ENCODE measurements around the gene CDC42EP3. TPM values are rescaled to one million over a fixed set of nuclear protein-coding genes. Genes with fewer than 3 reads are reported as not detected.

Gene CDC42EP3
- total and polyA plus RNA-seq, 2 donors (not counting 1 experiment from before 2014, with no cell fraction given) = 28.0 to 29.9 TPM

DNA sequence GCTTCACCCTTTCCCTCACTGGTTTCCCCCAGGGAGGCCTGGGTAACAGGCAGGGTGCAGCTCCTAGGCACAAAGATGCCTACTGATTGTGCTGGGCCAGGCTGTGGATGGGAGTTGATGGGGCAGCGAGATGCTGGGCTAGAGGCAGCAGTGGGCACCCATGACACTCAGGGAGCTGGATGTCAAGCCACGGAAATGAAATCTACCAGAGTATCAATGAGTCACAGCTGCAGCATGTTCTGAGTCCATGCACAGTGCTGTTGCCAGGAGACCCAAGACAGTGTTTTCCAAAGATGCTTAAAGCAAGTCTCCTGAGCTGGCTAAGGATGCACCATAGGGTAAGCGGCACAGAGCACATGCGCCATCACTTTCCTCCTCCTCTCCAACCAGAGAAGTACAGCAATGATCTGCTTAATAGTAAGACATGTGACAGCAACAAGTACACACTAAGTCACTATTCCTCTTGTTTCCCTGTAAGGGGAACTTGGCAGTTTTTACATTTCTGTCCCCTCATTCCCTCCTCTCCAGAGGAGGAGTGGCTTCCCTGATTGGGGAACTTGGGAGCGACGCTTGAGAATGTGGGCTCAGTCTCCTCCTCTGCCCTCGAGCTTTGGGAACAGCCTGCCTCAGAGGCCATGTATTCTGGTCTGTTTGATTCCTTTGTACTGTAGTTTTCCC lies 57.2 kb downstream of the CDC42EP3 start:
- no peak for DNase-seq

DNA sequence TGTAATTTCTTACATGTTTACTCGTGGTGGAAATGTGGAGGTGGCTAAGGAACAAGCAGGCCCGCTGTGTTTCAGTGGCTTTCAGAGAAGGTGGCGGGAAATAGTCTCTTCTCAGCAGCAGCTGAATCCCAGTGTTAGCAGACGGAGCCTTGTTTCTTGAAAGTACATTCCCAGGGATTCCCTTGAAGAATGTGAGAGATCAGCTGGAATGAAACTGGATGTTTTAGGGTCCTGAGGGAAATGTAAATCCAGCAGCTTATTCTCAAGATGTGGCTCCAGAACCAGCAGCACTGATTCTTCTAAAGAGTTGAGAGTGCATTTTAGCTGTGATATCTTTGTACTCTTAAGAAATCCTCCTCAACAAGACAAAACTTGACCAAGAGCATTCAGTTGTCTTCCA lies 59.1 kb downstream of the CDC42EP3 start:
- no peak for TF ChIP-seq EZH2 (IDR thresholded peaks at IDR 0.05; ENCODE audit: borderline replicate concordance, insufficient read depth, low read depth, low read length, poor library complexity, severe bottlenecking)
- TF ChIP-seq, protein P1, sequence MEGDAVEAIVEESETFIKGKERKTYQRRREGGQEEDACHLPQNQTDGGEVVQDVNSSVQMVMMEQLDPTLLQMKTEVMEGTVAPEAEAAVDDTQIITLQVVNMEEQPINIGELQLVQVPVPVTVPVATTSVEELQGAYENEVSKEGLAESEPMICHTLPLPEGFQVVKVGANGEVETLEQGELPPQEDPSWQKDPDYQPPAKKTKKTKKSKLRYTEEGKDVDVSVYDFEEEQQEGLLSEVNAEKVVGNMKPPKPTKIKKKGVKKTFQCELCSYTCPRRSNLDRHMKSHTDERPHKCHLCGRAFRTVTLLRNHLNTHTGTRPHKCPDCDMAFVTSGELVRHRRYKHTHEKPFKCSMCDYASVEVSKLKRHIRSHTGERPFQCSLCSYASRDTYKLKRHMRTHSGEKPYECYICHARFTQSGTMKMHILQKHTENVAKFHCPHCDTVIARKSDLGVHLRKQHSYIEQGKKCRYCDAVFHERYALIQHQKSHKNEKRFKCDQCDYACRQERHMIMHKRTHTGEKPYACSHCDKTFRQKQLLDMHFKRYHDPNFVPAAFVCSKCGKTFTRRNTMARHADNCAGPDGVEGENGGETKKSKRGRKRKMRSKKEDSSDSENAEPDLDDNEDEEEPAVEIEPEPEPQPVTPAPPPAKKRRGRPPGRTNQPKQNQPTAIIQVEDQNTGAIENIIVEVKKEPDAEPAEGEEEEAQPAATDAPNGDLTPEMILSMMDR (IDR thresholded peaks at IDR 0.05) = no peak
- no peak overlapping the region for H3K4me3 Mint-ChIP-seq
- Histone ChIP-seq H2AFZ (ENCODE audit: insufficient read depth, low read depth, low read length, poor library complexity, severe bottlenecking) (no peak overlapping the region), H3K27ac (ENCODE audit: low read length in 2 of 2) (no peak overlapping the region), H3K4me2 (replicated peaks; ENCODE audit: low read depth, low read length, poor library complexity, severe bottlenecking) (no peak overlapping the region), H4K20me1 (ENCODE audit: control insufficient read depth, insufficient read depth, low read length, poor library complexity, severe bottlenecking) (no peaks in the 10 kb centered on the region), H3K9me3 (ENCODE audit: control extremely low read depth in 1 of 3, control insufficient read depth in 2 of 3, insufficient read depth in 1 of 3, low read length in 2 of 3) (peaks cover 0 to 2% (median 0%) of the 10 kb centered on the region in 3 donors), H3K4me3 (ENCODE audit: control extremely low read depth in 1 of 5, extremely low read depth in 1 of 5, insufficient read depth in 1 of 5, low read depth in 2 of 5, low read length in 4 of 5) (no peak overlapping the region), H3K27me3 (replicated peaks in 1 of 4; ENCODE audit: control extremely low read depth in 1 of 4, control insufficient read depth in 3 of 4, insufficient read depth in 4 of 4, low read length in 3 of 4) (no peaks in the 10 kb centered on the region), H3K79me2 (ENCODE audit: control insufficient read depth, insufficient read depth, low read length) (no peaks in the 10 kb centered on the region), H3K4me1 (ENCODE audit: control insufficient read depth in 2 of 2, insufficient read depth in 2 of 2, low read length in 2 of 2) (peaks cover 26% of the 10 kb centered on the region in 2 donors), H3K9ac (ENCODE audit: low read length) (no peak overlapping the region), H3K36me3 (replicated peaks in 1 of 2; ENCODE audit: control extremely low read depth in 1 of 2, control insufficient read depth in 1 of 2, extremely low read depth in 1 of 2, insufficient read depth in 2 of 2, low read length in 1 of 2) (no peaks in the 10 kb centered on the region)
- WGBS (ENCODE audit: insufficient coverage) = 93% methylated on average over 4 of the region's 4 CpGs
- POLR2A ChIA-PET = no interaction called here
- H3K27me3 Mint-ChIP-seq = no peaks in the 10 kb centered on the region
- no peak overlapping the region for H3K27ac Mint-ChIP-seq
- CTCF ChIA-PET = interaction anchor here (1.9 kb wide), 1 partner anchor 12 kb away, joined by 4 read pairs; no protein-coding TSS in a partner anchor
- peaks cover 29% of the 10 kb centered on the region for H3K4me1 Mint-ChIP-seq
- ATAC-seq (ENCODE audit: low read depth) (no peak), DNase-seq (no peak)
- intact Hi-C loops (cut with micrococcal nuclease) = no loop called here
- H3K9me3 Mint-ChIP-seq (ENCODE audit: insufficient read depth) = peaks cover 4% of the 10 kb centered on the region

More for the DNA sequence above, 57.2 kb downstream of the CDC42EP3 start:
- H3K9ac ChIP-seq (ENCODE audit: low read length) = no peak overlapping the region
- peaks cover 28 to 30% of the 10 kb centered on the region in 2 donors for H3K4me1 ChIP-seq (ENCODE audit: control insufficient read depth in 2 of 2, insufficient read depth in 2 of 2, low read length in 2 of 2)
- H3K9me3 Mint-ChIP-seq (ENCODE audit: insufficient read depth) = peaks cover 4% of the 10 kb centered on the region
- H4K20me1 ChIP-seq (ENCODE audit: control insufficient read depth, insufficient read depth, low read length, poor library complexity, severe bottlenecking) = no peaks in the 10 kb centered on the region
- ATAC-seq (ENCODE audit: low read depth) = no peak
- H3K4me3 ChIP-seq (ENCODE audit: control extremely low read depth in 1 of 5, extremely low read depth in 1 of 5, insufficient read depth in 1 of 5, low read depth in 2 of 5, low read length in 4 of 5) = no peak overlapping the region
- no peak overlapping the region for H2AFZ ChIP-seq (ENCODE audit: insufficient read depth, low read depth, low read length, poor library complexity, severe bottlenecking)
- no peak overlapping the region for H3K4me2 ChIP-seq (replicated peaks; ENCODE audit: low read depth, low read length, poor library complexity, severe bottlenecking)
- no peak overlapping the region for H3K27ac ChIP-seq (ENCODE audit: low read length in 2 of 2)
- no peaks in the 10 kb centered on the region for H3K27me3 Mint-ChIP-seq
- peak overlapping the region; percentile 69 for H3K27ac Mint-ChIP-seq
- H3K4me1 Mint-ChIP-seq = peaks cover 37% of the 10 kb centered on the region
- H3K4me3 Mint-ChIP-seq = no peak overlapping the region
- peaks cover 0 to 3% (median 3%) of the 10 kb centered on the region in 3 donors for H3K9me3 ChIP-seq (ENCODE audit: control extremely low read depth in 1 of 3, control insufficient read depth in 2 of 3, insufficient read depth in 1 of 3, low read length in 2 of 3)
- no peaks in the 10 kb centered on the region for H3K79me2 ChIP-seq (ENCODE audit: control insufficient read depth, insufficient read depth, low read length)
- no peak for TF ChIP-seq EZH2 (IDR thresholded peaks at IDR 0.05; ENCODE audit: borderline replicate concordance, insufficient read depth, low read depth, low read length, poor library complexity, severe bottlenecking)
- TF ChIP-seq, protein P1 (IDR thresholded peaks at IDR 0.05) = no peak
- H3K27me3 ChIP-seq (replicated peaks in 1 of 4; ENCODE audit: control extremely low read depth in 1 of 4, control insufficient read depth in 3 of 4, insufficient read depth in 4 of 4, low read length in 3 of 4) = no peaks in the 10 kb centered on the region
- CTCF ChIA-PET = interaction anchor here (0.8 to 1.9 kb wide), 2 partner anchors 31 to 218 kb away, joined by 3 to 7 read pairs; no protein-coding TSS in a partner anchor
- POLR2A ChIA-PET = interaction anchor here (0.6 kb wide), 1 partner anchor 40 kb away, joined by 14 read pairs; no protein-coding TSS in a partner anchor
- intact Hi-C loops (cut with micrococcal nuclease) = no loop called here
- 93% methylated on average over 6 of the region's 7 CpGs for WGBS (ENCODE audit: insufficient coverage)
- no peaks in the 10 kb centered on the region for H3K36me3 ChIP-seq (replicated peaks in 1 of 2; ENCODE audit: control extremely low read depth in 1 of 2, control insufficient read depth in 1 of 2, extremely low read depth in 1 of 2, insufficient read depth in 2 of 2, low read length in 1 of 2)
